Measurements from ENCODE around the gene LHX4. TPM values are rescaled to one million over a fixed set of nuclear protein-coding genes. Genes with fewer than 3 reads are reported as not detected.

The LHX4 gene
- polyA plus RNA-seq, 12 donors: 0.77 to 4.0 (median 1.5) TPM; not detected in 1

- DNase-seq: no peak
Measured at GRCh38 chr1:180225403-180225802, 4.7 kb upstream of the LHX4 start.

GRCh38 chr1:180227861-180228647, 2.0 kb upstream of the LHX4 start:
- no peak for DNase-seq

- no peak for DNase-seq
Measured at GRCh38 chr1:180228648-180229482, 1.2 kb upstream of the LHX4 start.

- DNase-seq: no peak
Measured at GRCh38 chr1:180230416-180230790, 339 bp downstream of the LHX4 start.

DNA sequence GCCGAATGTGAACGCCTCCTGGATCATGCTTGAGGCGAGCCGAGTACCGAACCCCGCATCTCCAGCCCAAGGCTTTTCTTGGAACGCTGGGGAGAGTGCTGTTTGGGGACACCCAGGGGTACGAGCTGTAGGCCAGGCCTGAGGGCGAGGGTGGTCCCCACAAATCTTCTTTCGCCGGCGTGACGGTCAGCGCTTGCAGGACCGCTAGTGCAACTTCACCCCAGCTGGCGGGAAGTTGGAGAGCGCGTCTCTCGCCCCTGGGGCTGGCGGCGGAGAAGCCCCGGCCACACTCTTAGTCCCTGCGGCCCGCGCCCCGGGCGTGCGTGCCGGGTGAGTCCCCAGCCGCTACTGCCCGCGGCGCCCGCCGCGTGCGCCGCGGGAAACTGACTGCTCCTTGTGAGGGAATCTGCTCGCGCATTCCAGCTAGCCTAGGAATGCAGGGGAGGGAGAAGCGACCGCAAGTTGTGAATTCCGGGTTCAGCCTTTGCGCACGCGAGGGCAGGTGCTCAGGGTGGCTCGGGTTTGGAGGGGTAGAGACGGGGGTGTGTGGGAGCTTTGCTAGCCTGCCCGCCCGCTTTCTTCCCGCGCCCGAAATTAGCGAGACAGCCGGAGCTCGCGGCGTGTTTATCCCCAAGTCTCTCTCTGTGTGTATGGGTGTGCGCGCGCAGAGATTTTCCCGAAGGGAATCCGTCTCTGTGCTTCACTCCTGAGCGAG, 884 bp downstream of the LHX4 start:
- DNase-seq: no peak

DNA sequence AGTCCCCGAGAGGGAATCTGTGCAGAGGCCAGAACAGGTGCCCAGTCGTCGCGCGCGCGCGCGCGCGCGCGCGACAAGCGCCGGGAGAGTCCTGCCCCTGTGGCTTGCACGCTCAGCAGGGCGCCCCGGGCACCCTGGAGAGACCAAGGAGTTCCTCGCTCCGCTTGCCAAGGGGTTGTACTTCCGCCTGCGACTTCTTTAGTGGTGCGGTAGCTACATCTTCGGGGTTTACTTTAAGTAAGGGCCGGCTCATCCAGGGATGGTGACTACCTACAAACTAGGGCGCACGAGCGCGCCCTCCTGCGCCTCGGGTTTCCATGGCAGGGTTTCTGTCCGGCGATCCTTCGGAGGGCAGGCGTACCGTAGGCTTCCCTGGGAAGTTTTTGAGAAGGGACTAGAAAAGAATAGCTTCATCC, 1.4 kb downstream of the LHX4 start:
- no peak for DNase-seq

- no peak for DNase-seq
Measured at GRCh38 chr1:180231936-180232335, 1.9 kb downstream of the LHX4 start.

- no peak for DNase-seq
Measured at GRCh38 chr1:180232521-180233043, 2.5 kb downstream of the LHX4 start.

DNA sequence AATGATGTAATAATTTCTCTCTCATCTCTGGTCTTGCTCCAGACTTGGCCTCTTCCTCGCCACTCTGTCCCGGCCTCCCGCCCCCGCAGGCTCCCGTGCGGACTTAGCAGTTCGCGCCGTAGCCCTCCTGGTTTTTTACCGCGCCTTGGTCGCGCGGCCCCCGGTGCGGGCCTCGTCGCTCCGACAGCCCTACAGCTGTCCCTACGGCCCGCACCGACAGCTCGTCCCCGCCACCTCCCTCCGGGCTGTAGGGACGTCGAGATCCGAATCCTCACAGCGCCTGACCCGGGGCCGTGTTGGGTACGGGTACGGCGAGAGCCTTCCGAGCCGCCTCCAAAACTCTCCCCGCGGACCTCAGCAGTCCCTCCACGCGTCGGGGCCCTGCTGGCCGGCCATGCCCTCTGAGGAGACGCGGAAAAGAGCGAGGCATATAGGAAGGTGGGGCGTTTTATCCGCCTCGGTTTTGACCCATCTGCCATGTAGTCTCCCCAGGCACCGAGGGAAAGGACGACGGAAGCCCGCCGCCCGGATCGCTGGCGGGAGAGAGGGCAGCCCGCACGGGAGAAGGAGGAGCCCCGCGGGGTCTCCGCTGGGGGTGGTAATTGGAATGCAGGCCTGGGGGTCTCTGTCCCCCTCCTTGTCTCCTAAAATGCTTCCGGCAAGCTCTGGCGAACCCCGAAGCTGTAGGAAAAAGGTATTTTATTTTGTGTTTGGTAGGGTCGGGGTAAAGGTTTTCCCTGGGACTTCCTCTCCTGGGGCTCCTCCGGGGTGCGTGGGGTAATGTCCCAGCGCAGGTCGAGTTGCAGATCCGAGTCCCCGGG, 3.3 kb downstream of the LHX4 start:
- no peak for DNase-seq

- DNase-seq: no peak
Measured at GRCh38 chr1:180234369-180235076, 4.5 kb downstream of the LHX4 start.

DNA sequence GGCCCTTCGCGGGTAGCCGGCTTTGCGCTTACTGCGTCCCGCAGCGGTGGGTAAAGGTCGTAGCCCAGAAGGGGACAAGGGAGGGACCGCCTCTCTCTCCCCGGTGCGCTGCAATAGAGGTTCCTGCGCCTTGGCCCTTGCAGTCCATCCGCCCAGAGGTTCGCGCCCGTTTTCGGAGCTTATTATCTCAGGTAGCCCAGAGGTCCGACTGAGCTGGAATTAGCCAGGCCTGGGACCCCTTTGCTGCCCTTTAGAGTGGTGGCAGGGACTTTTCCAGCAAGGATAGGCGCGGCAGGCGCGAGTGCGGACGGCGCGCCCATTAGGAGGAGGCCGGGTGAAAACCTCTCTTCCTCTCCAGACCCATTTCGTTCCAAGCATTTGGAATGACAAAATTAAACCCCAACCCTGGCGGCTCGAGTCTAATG, 5.0 kb downstream of the LHX4 start:
- no peak for DNase-seq

DNA sequence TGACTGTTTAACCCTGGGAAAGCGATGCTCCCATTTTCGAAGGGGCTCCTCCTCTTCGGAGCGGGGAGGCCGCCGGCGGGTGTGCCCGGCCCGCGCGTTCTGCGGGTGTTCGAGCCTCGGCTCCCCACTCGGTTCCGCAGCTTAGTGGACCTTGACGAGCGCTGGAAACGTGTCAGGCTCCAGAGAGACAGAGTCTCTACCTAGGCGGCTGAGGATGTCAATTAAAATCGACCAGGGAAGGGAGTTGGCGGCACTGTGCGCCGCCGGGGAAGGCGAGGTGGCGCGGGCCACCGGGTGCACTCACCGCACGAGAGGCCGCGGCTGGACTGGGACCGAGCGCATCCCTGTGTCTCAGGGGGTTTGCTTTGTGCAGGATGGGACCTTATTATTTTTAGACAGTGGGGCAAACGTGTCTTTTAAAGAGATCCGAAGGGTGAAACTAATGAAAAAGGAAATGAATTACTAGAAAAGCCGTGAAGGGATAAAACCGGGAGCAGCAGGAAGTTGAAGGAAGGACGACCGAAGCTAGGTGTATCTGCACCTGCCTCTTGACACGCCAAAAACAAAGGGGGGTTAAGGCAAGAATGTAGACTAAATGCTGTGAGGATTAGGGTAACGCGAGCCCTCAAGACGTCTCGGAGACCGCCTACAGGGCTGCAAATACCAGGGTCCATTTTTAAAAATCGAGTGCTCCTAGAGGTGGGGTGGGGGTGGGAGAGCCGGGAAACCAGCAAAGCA, 5.6 kb downstream of the LHX4 start:
- DNase-seq: no peak

DNA sequence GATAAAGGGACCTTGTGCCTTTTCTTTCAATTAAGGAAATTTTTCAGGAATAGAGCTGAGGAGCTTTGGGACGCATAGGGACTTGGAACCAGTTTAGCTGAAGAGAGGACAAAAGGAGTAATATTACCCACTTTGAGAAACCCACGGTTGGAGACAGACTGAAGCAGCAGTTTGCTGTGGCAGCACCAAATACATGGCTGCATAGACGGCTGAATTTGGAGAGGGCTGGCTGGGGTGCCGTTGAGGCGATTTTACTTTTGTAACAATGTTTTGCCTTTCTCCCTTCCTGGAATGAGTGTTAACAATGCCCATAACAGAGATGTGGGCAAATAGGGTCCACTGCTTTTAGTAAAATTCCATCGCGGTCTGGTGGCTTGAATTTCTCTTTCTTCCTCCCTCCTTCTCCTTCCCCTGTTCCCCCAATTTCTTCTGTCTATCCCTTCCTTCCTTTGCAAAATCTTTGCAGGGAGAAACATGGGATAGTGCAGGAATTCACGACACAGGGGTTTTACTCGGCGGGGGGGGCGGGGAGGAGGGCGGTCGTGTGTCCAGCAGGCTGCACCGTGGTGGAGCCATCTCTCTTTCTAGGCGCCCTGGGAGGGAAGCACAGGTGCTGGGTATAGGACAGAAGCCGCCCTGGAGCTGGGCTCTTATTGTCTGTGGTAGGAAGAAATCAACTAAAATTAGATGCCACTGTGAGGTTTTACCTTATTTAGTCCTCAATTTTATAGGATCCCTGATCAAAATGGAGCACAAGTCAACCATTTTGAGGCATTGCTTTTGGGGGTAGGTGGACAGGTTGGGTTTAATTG, 6.8 kb downstream of the LHX4 start:
- no peak for DNase-seq

GRCh38 chr1:180237869-180238476, 7.9 kb downstream of the LHX4 start:
- no peak for DNase-seq

DNA sequence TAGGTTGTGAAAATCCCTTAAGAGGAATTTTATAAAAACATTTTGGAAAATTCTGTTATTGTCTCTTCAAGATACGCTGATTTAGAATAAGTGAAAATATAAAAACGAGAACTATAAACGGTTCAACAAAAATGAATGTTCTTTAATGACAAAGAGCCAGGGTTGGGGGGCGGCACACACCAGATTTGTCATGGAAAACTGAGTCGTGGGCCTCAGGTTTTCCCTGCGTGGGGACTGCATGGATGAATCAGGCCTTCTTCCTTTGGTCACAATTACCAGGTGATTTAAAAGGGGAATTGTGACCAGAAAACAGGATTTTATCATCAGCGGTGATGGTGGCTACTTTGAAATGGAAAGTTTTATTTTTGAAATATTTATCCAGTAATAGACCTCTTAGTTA, 8.6 kb downstream of the LHX4 start:
- DNase-seq: no peak

DNA sequence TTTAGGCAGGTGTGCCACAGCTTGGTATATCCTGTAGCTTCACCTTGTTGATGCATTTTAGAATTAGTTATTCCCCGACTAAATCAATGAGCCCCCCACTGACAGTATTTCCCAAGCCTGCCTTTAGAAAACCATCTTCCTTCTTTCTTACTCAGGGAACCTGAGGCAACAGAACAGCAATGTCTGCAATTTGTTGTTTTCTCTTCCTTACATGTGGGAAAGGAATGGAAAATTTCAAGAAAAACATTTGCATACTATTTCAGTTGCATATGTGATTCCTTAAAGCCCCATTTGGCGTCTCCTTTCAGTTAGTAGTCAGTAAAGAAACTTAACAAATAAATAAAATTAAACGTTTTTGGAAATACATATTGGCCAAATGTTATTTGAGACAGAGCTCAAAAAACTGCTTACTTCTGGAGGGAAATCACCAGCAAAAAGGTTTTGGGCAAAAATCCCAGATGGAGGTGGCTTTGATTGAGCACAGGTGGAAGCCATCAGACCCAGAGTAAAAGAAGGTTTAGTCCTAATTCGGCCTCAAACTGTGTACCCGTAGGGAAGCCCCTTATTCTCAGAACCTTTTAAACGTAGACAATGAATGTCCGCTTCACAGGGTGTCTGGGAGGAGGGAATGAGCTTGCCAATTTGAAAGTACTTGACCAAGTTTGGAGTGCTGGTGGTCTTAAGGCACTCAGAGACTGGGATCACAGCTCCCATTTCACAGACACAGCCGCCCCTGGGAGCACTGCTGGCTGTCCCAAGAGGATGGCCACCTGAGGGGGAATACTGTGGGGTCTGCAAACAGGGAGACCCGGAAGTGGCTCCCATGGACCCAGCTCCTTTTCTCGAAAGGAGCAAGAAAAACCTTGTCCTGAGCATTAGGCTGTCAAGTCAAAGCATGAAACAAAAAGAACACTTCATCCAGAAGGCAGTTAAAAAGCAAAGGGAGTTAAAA, 9.4 kb downstream of the LHX4 start:
- DNase-seq: no peak
